Gastroesophageal sphincter (tissue), 3 donors: Measurements from ENCODE around the gene JAM3.

ENCODE experiments used
- CTCF ChIP-seq, 4 experiments: fragments of 200-600 bp in 2 of 4; fragments of 450-650 bp in 2 of 4; sonication (generic) in 1 of 4; IDR thresholded peaks; one replicate each; pipeline ENCODE4 v1.5.1; 2017 to 2019; ENCODE audit warnings: antibody characterized with exemption in 4 of 4, mild to moderate bottlenecking in 2 of 4, moderate library complexity in 2 of 4
- POLR2A ChIP-seq, 2 donors: fragments of 450-650 bp; IDR thresholded peaks; one replicate each; pipeline ENCODE4 v1.6.1; 2017; ENCODE audit warnings: antibody characterized with exemption in 2 of 2, mild to moderate bottlenecking in 2 of 2, moderate library complexity in 1 of 2

DNA sequence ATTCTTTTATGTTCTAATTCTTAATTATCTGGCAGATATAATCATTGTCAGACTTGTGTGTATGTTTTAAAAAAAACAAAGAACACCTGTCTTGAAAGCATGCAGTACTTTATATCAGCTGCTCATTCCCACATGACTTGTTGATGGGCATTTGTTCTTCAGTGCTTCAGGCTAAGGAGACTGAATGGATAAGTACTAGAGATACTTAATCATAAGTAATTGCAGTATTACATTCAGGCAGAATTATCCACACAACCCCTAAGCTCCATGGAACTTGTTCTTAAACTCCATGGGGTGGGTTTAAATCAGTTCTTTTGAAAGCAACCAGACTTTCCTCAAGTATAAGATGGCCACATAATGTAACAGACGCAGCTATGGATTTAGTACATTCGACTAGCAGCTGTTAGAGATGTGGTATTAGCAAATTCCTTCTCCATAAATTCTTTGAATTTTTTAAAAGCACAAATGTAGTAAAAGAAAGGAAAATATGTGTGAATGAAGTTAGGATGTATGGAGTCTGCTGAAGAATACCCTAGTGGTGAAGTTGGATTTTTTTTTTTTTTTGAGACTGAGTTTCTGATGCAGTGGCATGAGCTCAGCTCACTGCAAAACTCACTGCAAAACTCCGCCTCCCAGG, 3.0 kb downstream of the JAM3 start:
- no peak for TF ChIP-seq POLR2A (IDR thresholded peaks at IDR 0.05)
- TF ChIP-seq CTCF (IDR thresholded peaks at IDR 0.05): peak in 2 of 4 experiments; percentile 17 to 31
